HepG2 (cell line): Measurements from ENCODE around the gene ATRIP. TPM values are rescaled to one million over a fixed set of nuclear protein-coding genes. Genes with fewer than 3 reads are reported as not detected.

Experiments used
- HDAC6 ChIP-seq: fragments of 200-600 bp; sonication (generic); IDR thresholded peaks from 2 replicates; pipeline ENCODE4 v1.7.0; 2017; ENCODE audit warnings: mild to moderate bottlenecking, antibody characterized with exemption, low read length, low read depth
- HNRNPLL ChIP-seq: fragments of 200-400 bp; formaldehyde crosslinking; IDR thresholded peaks from 2 replicates; pipeline ENCODE4 v1.6.1; 2017; ENCODE audit warnings: mild to moderate bottlenecking, low read depth, low read length; ENCODE audit not compliant: poor library complexity, severe bottlenecking
- KDM5B ChIP-seq: sonication (generic); formaldehyde crosslinking; IDR thresholded peaks from 2 replicates; pipeline ENCODE4 v1.4.0; 2020; ENCODE audit warnings: missing genetic modification reagents, mild to moderate bottlenecking, borderline replicate concordance
- KLF13 ChIP-seq: sonication (generic); formaldehyde crosslinking; IDR thresholded peaks from 2 replicates; pipeline ENCODE4 v1.4.0; 2020; ENCODE audit warnings: mild to moderate bottlenecking, missing genetic modification reagents
- PAXIP1 ChIP-seq: sonication (generic); formaldehyde crosslinking; conservative IDR thresholded peaks from 2 replicates; pipeline ENCODE4 v1.4.0; 2020; ENCODE audit warnings: mild to moderate bottlenecking, missing genetic modification reagents, moderate library complexity
- SRSF9 ChIP-seq: fragments of 200-400 bp; formaldehyde crosslinking; IDR thresholded peaks from 2 replicates; pipeline ENCODE4 v1.6.1; 2018; ENCODE audit warnings: borderline replicate concordance, mild to moderate bottlenecking, low read depth, low read length; ENCODE audit not compliant: insufficient read depth, poor library complexity, severe bottlenecking
- ZNF224 ChIP-seq: sonication (generic); formaldehyde crosslinking; IDR thresholded peaks from 2 replicates; pipeline ENCODE4 v1.5.0; 2020; ENCODE audit warnings: mild to moderate bottlenecking, missing genetic modification reagents
- ZNF512B ChIP-seq: sonication (generic); formaldehyde crosslinking; IDR thresholded peaks from 2 replicates; pipeline ENCODE4 v1.5.1; 2020; ENCODE audit warnings: missing genetic modification reagents, mild to moderate bottlenecking, borderline replicate concordance
- ZNF609 ChIP-seq: sonication (generic); formaldehyde crosslinking; IDR thresholded peaks from 2 replicates; pipeline ENCODE4 v1.4.0; 2020; ENCODE audit warnings: mild to moderate bottlenecking, missing genetic modification reagents, borderline replicate concordance
- ZNF790 ChIP-seq: sonication (generic); formaldehyde crosslinking; IDR thresholded peaks from 2 replicates; pipeline ENCODE4 v1.8.0; 2022; ENCODE audit warnings: missing genetic modification reagents, mild to moderate bottlenecking, borderline replicate concordance
- polyA plus RNA-seq, 8 experiments: library from polyadenylated mRNA; depleted of rRNA in 3 of 8; stranded (reverse) in 7 of 8; unstranded in 1 of 8; fragments of >200 nt; fragmentation: Illumina TruSeq in 4 of 8; extraction: Trizol in 4 of 8; gene quantifications; 2 replicates each; pipeline versions ENCODE4 v1.2.1 to v1.2.3, GENCODE V29; 2011 to 2016; ENCODE audit warnings: low read depth in 4 of 8, missing spikeins in 1 of 8, mixed read lengths in 1 of 8; ENCODE audit not compliant: insufficient read depth in 1 of 8
- total RNA-seq, 5 experiments: library from RNA; depleted of rRNA; stranded (reverse); fragments of >200 nt; fragmentation: Illumina TruSeq; extraction: Trizol; gene quantifications; 2 replicates each; pipeline ENCODE4 v1.2.3, GENCODE V29; 2016; ENCODE audit warnings: low read depth in 1 of 5
- TF ChIP-seq, protein P1 (sequence below): sonication (generic); formaldehyde crosslinking; IDR thresholded peaks from 2 replicates; pipeline ENCODE4 v1.5.0; 2020; ENCODE audit warnings: mild to moderate bottlenecking, missing genetic modification reagents
- TF ChIP-seq, protein P2 (sequence below): sonication (generic); formaldehyde crosslinking; IDR thresholded peaks from 2 replicates; pipeline ENCODE4 v1.4.0; 2020; ENCODE audit warnings: missing genetic modification reagents

Gene ATRIP
- total and polyA plus RNA-seq, 2 of the 13 experiments (the other 11 are each of a cell fraction or from before 2014, with no cell fraction given): 5.1 to 12.5 TPM

- TF ChIP-seq, protein P1, sequence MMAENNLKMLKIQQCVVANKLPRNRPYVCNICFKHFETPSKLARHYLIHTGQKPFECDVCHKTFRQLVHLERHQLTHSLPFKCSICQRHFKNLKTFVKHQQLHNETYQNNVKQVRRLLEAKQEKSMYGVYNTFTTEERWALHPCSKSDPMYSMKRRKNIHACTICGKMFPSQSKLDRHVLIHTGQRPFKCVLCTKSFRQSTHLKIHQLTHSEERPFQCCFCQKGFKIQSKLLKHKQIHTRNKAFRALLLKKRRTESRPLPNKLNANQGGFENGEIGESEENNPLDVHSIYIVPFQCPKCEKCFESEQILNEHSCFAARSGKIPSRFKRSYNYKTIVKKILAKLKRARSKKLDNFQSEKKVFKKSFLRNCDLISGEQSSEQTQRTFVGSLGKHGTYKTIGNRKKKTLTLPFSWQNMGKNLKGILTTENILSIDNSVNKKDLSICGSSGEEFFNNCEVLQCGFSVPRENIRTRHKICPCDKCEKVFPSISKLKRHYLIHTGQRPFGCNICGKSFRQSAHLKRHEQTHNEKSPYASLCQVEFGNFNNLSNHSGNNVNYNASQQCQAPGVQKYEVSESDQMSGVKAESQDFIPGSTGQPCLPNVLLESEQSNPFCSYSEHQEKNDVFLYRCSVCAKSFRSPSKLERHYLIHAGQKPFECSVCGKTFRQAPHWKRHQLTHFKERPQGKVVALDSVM (CRISPR knock-in tag): no peak; the same call in 1 of the 2 replicates
- TF ChIP-seq HDAC6 (no peak), ZNF790 (CRISPR knock-in tag) (no peak), KLF13 (CRISPR knock-in tag) (no peak), ZNF609 (CRISPR knock-in tag) (no peak), KDM5B (peak; percentile 68; the same call in 1 of the 2 replicates), SRSF9 (no peak), ZNF512B (CRISPR knock-in tag) (no peak), HNRNPLL (peak; percentile 83), PAXIP1 (CRISPR knock-in tag) (0 out of 2 replicates have a peak, but pooled peaks have one; percentile 9), ZNF224 (CRISPR knock-in tag) (peak; percentile 65; the same call in 1 of the 2 replicates)
- TF ChIP-seq, protein P2, sequence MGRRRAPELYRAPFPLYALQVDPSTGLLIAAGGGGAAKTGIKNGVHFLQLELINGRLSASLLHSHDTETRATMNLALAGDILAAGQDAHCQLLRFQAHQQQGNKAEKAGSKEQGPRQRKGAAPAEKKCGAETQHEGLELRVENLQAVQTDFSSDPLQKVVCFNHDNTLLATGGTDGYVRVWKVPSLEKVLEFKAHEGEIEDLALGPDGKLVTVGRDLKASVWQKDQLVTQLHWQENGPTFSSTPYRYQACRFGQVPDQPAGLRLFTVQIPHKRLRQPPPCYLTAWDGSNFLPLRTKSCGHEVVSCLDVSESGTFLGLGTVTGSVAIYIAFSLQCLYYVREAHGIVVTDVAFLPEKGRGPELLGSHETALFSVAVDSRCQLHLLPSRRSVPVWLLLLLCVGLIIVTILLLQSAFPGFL (CRISPR knock-in tag): no peak
These were observed at the start of gene ATRIP (continued) for GRCh38 chr3:48446425-48447193.
